NCI-H774 (cell line): Measurements from ENCODE around the gene GRK4.

Experiments
- DNase-seq: peaks from one replicate; lab custom pipeline; 2025; lab: John Stamatoyannopoulos, UW

Gene GRK4

DNA sequence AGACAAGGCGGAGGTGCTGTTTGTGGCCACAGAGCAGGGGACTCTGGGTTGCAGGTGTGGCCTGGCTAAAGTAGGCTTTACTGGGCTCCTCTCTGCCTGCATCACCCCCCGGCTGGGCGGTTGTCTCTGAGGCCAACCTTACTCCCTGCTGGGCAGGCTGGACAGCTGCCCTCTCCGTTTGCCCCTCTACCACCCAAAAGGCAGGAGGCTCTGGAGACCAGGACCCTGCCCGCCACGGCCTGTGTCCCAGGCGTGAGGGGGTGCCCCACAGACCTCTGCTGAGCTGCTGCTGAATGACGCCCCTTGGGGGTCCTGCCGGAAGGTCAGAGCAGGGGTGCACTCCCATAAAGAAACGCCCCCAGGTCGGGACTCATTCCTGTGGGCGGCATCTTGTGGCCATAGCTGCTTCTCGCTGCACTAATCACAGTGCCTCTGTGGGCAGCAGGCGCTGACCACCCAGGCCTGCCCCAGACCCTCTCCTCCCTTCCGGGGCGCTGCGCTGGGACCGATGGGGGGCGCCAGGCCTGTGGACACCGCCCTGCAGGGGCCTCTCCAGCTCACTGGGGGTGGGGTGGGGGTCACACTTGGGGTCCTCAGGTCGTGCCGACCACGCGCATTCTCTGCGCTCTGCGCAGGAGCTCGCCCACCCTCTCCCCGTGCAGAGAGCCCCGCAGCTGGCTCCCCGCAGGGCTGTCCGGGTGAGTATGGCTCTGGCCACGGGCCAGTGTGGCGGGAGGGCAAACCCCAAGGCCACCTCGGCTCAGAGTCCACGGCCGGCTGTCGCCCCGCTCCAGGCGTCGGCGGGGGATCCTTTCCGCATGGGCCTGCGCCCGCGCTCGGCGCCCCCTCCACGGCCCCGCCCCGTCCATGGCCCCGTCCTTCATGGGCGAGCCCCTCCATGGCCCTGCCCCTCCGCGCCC lies 110.0 kb downstream of the GRK4 start:
- no peak for DNase-seq

DNA sequence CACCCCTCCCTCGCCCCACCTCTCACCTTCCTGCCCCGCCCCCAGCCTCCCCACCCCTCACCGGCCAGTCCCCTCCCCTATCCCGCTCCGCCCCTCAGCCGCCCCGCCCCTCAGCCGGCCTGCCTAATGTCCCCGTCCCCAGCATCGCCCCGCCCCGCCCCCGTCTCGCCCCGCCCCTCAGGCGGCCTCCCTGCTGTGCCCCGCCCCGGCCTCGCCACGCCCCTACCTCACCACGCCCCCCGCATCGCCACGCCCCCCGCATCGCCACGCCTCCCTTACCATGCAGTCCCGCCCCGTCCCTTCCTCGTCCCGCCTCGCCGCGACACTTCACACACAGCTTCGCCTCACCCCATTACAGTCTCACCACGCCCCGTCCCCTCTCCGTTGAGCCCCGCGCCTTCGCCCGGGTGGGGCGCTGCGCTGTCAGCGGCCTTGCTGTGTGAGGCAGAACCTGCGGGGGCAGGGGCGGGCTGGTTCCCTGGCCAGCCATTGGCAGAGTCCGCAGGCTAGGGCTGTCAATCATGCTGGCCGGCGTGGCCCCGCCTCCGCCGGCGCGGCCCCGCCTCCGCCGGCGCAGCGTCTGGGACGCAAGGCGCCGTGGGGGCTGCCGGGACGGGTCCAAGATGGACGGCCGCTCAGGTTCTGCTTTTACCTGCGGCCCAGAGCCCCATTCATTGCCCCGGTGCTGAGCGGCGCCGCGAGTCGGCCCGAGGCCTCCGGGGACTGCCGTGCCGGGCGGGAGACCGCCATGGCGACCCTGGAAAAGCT lies 110.9 kb downstream of the GRK4 start, which contains the start of the genes HTT and HTT-AS:
TSS of gene HTT (plus strand) at position 604 of the 768 bp plus-strand sequence. CDS start at position 749, 145 bp downstream.
TSS of gene HTT-AS (minus strand) at position 461 of the 768 bp plus-strand sequence.
- peak; percentile 80 for DNase-seq

DNA sequence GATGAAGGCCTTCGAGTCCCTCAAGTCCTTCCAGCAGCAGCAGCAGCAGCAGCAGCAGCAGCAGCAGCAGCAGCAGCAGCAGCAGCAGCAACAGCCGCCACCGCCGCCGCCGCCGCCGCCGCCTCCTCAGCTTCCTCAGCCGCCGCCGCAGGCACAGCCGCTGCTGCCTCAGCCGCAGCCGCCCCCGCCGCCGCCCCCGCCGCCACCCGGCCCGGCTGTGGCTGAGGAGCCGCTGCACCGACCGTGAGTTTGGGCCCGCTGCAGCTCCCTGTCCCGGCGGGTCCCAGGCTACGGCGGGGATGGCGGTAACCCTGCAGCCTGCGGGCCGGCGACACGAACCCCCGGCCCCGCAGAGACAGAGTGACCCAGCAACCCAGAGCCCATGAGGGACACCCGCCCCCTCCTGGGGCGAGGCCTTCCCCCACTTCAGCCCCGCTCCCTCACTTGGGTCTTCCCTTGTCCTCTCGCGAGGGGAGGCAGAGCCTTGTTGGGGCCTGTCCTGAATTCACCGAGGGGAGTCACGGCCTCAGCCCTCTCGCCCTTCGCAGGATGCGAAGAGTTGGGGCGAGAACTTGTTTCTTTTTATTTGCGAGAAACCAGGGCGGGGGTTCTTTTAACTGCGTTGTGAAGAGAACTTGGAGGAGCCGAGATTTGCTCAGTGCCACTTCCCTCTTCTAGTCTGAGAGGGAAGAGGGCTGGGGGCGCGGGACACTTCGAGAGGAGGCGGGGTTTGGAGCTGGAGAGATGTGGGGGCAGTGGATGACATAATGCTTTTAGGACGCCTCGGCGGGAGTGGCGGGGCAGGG lies 111.7 kb downstream of the GRK4 start:
- peak; percentile 13 for DNase-seq

DNA sequence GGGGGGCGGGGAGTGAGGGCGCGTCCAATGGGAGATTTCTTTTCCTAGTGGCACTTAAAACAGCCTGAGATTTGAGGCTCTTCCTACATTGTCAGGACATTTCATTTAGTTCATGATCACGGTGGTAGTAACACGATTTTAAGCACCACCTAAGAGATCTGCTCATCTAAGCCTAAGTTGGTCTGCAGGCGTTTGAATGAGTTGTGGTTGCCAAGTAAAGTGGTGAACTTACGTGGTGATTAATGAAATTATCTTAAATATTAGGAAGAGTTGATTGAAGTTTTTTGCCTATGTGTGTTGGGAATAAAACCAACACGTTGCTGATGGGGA lies 112.2 kb downstream of the GRK4 start:
- no peak for DNase-seq

DNA sequence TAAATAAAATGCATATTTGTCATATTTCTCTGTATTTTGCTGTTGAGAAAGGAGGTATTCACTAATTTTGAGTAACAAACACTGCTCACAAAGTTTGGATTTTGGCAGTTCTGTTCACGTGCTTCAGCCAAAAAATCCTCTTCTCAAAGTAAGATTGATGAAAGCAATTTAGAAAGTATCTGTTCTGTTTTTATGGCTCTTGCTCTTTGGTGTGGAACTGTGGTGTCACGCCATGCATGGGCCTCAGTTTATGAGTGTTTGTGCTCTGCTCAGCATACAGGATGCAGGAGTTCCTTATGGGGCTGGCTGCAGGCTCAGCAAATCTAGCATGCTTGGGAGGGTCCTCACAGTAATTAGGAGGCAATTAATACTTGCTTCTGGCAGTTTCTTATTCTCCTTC lies 114.4 kb downstream of the GRK4 start:
- no peak for DNase-seq

DNA sequence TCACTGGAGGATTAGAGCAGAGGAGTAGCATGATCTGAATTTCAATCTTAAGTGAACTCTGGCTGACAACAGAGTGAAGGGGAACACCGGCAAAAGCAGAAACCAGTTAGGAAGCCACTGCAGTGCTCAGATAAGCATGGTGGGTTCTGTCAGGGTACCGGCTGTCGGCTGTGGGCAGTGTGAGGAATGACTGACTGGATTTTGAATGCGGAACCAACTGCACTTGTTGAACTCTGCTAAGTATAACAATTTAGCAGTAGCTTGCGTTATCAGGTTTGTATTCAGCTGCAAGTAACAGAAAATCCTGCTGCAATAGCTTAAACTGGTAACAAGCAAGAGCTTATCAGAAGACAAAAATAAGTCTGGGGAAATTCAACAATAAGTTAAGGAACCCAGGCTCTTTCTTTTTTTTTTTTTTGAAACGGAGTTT lies 116.3 kb downstream of the GRK4 start:
- no peak for DNase-seq

DNA sequence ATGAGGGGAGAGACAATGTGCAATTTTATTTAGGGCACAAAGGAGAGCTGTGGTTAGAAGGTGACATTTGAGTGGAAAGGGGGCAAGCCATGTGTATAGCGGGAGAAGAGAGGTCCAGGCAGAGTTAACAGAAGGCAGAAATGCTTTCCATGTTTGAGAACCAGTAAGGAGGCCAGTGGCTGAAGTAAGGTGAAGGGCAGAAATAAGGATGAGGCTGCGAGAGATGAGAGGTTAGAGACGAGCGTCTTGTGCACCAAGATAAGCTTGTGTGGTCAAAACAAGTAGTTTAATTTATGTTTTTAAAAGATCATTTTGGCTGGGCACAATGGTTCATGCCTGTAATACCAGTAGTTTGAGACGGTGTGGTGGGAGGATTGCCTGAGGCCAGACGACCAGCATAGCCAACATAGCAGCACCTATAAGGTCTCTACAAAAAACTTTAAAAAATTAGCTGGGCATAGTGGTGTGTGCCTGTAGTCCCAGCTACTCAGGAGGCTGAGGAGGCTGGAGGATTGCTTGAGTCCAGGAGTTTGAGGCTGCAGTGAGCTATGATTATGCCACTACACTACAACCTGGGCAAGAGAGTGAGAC lies 119.6 kb downstream of the GRK4 start:
- DNase-seq = no peak

DNA sequence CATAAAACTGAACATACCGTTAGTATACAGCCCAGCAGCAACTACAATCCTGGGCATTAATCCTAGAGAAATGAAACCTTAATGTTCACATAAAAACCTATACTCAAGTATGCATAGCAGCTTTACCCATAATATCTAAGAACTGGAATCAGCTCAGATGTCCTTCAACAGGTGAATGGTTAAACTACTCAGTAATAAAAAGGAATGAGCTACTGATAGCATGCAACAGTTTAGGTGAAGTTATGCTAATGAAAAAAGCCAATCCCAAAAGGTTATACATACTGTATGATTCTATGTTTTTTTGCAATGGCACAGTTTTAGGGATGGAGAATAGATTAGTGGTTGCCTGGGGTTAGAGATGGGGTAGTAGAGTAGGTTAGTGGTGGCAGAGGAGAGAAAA lies 120.4 kb downstream of the GRK4 start:
- DNase-seq = no peak

DNA sequence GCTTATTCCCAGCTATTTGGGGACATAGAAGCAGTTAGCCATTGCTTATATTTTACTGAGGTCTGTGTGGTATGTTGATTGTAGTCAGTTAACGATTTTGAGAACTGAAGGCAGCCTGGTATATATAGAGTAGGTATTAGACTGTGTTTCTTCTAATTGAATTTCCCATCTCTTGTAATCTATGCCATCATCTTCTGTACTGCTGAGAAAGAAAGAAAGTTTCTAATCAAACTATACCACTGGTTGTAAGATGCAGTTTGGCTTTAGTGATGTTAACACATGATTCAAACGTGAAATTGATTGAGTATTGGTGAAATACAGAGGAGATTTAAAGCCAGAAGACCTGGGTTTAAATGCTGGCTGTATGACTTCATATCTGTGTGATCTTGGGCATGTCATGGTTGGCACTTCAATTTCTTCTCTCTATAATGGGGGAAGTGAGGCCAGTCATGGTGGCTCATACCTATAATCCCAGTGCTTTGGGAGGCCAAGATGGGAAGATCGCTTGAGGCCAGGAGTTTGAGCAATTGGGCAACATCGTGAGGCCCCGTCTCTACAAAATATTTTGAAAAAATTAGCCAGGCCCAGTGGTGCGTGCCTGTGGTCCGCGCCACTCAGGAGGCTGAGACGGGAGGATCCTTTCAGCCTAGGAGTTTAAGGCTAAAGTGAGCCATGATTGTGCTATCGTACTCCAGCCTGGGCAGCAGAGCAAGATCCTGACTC lies 122.7 kb downstream of the GRK4 start:
- DNase-seq = no peak

DNA sequence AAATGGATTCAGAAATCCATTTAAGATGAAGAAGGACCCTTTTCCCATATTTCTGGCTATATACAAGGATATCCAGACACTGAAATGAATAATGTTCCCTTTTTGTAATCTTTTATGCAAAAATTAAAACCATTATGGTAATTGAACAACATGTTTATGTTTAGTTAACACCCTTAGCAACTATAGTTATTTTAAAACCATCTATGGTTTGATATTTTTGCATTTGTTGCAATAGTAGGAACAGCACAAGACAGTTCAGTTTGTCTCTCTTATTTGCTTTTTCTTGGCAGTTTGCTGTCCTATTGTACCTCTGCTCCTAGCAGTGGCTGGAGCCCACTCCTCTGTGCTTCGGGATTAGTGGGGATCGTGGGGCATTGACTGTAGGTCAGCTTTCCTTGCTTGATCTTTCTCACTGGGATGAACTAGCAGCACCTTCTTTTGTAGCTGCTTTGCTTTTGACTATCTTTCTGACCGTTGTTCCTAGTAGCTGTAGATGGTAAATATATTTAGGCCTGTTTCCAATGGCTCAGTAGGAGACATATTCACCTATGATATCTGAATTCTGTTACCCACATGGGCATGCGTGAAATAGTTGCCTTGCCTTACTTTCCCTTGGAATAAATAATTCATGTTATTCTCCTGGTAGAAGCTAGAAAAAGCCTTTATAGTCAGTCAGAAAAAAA lies 123.9 kb downstream of the GRK4 start:
- DNase-seq = no peak
